Endothelial cell of hepatic sinusoid (primary cell): ENCODE measurements around the gene EXOC7.

Experiments
- in situ Hi-C: cut with HindIII; loops from 2 replicates; pipeline ENCODE4 v1.10.0; 2017; ENCODE audit warnings: low sequenced_read_pairs

EXOC7 gene

DNA sequence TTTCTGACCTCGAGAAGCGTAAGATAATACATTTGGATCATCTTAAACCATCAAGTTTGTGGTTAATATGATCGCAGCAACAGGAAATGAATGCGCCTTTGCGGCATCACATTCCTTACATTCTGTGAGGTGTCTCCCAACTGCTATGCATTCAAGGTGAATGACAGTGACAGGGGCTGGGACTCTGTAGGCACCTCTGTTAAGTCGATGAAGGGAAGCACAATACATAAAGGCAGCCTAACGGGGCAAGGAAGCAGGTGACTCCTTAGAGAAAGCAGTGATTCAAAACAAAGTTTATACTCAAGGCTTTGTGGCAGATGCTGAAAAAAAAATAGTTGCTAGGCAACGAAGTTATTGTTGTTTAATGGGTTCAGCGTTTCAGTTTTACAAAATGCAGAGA, 54.9 kb downstream of the EXOC7 start:
- in situ Hi-C loops: loop anchor here (25.0 kb wide), 1 partner anchor 389 kb away; no protein-coding TSS in a partner anchor

DNA sequence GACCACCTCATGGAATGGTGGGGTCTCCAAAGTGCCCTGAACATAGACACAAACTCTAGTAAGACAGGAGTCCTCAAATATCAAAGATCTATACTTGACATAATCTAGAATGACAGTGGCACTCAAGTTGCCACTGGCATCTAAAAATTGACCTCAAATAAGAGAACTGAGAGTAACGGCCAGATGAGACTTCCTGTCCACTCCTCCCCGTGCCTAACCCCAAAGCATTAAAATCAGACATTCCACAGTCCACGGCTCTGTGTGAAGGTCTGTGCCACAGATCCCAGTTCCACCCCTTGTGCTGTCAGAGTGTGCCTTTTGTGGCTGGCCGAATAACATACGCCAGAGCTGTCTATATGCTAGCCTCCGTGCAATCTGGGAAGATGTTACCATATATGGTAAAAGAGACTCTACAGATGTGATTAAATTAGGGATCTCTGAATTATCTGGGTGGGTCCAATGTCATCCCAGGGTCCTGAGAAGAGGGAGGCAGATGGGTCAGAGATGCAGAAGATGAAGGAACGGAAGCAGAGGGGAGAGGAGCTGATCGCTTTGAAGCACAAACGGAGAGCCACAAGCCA, 55.5 kb downstream of the EXOC7 start:
- in situ Hi-C loops: loop anchor here (25.0 kb wide), 1 partner anchor 389 kb away; no protein-coding TSS in a partner anchor

DNA sequence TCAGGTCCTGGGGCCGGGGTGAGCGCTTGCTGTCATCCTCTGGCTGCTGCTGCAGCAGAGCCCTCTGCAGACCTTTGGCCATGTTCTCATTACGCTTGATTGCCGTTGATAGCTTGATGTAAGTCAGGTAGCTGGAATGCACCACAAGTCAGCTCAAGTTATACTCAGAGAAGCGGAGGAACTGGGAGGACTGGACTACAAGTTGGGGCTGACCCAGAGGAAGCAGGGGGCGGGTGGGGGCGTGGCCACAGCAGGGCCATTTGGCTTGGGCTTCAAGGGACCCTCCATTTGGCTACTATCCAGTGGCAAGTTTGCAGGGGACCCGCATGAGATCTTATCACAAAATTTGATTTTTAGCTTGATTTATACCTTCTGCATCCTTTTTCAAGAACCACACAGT, 57.5 kb downstream of the EXOC7 start:
- in situ Hi-C loops: loop anchor here (25.0 kb wide), 1 partner anchor 391 kb away; no protein-coding TSS in a partner anchor

DNA sequence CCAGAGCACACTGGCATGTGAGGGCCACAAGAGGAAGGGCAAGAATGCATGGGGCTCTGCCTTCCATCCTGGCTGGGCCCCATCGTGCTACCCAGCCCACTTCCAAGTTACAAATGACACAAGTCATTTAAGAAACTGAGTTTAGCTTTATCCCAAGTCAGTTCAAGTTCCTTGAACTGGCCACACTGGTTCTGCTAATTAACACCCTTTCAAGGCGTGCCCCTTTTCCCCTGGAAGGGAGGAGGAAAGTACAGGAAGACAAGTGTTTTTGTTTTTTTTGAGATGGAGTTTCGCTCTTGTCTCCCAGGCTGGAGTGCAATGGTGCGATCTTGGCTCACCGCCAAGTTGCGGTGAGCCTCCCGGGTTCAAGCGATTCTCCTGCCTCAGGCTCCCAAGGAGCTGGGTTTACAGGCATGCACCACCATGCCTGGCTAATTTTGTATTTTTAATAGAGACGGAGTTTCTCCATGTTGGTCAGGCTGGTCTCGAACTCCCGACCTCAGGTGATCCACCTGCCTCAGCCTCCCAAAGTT, 59.0 kb downstream of the EXOC7 start:
- in situ Hi-C loops: loop anchor here (25.0 kb wide), 1 partner anchor 393 kb away; no protein-coding TSS in a partner anchor

DNA sequence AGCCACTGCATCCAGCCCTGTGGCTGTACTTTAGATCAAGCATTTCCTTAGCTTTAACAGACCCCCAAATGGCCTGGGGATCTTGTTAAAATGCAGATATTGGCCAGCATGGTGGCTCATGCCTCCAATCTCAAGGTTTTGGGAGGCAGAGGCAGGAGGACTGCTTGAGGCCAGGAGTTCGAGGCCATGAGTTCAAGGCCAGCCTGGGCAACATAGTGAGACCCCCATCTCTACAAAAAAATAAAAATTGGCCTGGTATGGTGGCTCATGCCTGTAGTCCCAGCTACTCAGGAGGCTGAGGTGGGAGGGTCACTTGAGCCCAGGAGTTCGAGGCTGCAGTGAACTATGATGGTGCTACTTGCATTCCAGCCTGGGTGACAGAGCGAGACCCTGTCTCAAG, 60.7 kb downstream of the EXOC7 start:
- in situ Hi-C loops: loop anchor here (25.0 kb wide), 1 partner anchor 394 kb away; no protein-coding TSS in a partner anchor

DNA sequence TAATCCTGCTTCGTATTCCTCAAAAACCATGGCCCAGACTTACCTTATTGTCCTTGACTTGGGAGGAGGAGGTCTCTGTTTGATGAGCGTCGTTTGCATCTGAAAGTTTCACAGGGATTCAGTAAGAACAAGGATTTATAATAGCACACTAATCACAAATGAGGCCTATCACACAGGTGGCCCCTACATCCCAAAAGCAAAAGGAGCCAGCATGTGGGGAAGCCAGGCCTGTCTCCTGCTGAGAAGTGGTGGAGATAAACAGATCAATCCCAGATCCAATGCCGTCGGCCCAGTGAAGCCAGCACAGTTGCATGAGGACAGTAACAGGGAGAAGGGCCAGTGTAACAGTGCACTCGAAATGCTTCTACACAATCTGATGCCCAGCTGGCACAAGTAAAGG, 63.2 kb downstream of the EXOC7 start:
- in situ Hi-C loops: loop anchor here (25.0 kb wide), 1 partner anchor 397 kb away; no protein-coding TSS in a partner anchor

DNA sequence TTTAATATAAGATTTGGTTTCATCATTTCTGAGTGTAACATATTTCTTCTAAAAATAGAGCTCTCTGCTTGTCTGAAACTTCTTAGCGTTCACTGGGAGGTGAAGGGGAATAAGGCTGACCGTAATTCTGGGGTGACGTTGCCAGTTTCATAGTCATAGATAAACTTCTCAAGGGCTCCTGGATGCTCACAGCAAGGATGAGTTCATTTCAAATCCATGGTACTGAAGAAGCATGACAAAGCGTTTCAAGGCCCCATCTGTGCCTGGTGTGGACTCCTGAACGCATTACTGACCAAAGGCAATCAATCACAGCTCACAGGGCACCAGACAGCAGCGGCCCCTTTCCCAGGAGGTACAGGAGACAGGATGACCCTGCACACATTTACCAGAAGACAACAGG, 64.5 kb downstream of the EXOC7 start:
- in situ Hi-C loops: loop anchor here (25.0 kb wide), 1 partner anchor 398 kb away; no protein-coding TSS in a partner anchor

DNA sequence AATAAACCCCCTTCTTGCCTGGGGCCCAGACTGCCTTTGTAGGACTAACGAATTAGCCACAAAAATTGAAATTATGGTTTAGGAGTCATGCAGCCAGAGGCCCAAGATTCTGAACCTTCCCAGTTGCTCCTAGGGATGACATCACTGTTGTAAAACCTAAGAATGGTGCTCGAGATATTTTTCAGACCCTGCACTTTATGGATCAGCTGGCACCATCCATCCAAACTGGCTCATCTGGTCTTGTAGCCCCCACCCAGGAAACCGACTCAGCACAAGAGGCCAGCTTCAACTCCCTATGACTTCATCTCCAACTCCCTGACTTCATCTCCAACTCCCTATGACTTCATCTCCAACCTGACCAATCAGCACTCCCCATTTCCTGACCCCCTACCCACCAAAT, 65.5 kb downstream of the EXOC7 start:
- in situ Hi-C loops: loop anchor here (25.0 kb wide), 1 partner anchor 399 kb away; no protein-coding TSS in a partner anchor

DNA sequence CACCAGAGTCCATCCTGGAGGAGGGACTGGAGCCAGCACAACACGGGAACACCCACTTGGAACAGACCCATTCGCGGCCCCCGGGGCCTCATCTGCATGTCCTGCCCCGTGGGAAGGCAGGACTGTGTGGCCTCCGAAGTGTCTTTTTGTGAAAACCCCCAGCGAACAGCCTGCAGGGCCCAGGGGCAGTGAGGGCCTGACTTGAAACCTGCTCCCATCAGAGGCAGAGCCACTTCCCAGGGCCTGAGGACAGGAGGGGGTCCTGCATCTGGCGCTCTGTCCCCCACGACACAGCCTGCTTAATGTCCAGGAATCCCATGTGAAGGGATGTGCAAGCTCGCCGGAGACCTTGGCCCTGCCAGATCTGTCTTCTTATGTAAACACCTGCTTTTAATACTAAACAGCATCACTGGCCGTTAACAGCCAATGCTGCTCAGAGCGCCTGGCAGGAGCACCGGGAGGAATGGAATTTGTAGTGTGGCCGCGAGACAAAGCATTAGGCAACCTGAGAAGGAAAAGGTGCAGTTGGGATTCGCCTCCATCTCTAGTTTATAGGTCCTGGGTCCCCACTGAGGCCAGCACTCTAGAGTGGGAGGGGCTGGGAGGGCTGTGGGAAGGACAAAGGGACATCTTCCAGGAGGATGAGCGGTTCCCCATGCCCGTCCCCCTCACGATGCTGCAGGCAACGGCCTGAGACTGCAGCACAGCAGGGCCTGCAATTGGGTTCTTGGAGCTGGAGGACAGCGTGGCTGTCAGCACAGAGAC, 66.9 kb downstream of the EXOC7 start:
- in situ Hi-C loops: loop anchor here (25.0 kb wide), 1 partner anchor 401 kb away; no protein-coding TSS in a partner anchor

DNA sequence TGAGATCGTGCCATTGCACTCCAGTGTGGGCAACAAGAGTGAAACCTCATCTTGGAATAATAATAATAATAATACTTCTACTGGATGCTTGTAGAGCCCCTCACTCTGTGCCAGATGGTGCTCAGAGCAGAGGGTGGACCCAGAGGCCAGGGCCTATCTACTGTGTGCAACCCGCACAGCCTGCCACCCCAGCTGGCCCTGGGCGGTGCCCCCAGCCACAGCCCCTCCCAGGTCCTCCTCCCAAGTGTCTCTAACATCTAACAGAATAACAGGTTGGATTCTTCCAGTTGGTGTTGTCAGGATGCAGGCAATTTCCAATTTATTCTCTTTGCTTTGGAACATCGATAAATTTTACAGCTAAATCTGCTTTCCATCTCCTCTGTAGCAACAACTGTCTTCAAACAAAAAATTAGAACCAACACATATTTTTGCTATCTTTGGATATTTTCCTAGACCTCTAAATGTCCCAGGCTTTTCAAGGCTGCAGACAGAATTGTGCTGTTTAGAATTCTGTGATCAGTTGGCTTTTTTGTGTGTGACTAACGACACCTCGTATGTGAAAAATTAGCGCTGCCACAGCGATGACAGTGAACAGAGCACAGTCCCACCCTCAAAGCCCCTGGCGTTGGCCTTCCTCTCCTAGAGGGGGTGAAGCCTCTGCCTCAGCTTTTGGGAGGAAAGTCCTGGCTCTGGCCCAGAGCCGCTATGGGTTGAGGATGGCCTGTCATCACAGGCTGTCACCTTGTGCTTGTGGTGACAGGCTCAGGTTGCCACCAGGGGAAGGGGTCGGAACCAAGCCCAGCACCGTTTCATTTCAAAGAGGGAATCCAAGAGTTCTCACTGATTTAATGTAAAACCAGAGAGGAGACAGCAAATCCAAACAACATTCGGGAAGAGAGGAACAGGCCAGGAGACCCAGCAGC, 68.9 kb downstream of the EXOC7 start:
- in situ Hi-C loops: loop anchor here (25.0 kb wide), 1 partner anchor 403 kb away; no protein-coding TSS in a partner anchor

DNA sequence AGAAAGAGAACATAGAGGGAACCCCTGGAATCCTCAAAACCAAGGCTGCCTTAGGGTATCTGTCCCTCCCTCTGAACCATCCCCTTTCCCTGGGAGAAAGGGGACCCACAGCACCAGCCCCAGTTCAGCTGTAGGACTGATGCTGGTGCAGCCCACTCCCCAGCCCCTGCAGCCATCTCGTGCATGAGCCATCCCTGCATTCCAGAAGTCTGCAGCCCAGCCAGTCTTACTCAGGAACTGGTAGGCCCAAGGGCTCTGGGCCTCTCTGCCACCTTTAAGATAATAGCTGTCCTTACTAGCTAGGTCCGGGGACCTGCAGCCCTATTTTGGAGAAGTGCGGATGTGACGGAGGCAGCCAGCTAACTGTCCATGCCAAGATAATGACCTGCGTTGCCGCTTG, 70.4 kb downstream of the EXOC7 start:
- in situ Hi-C loops: loop anchor here (25.0 kb wide), 1 partner anchor 404 kb away; no protein-coding TSS in a partner anchor

DNA sequence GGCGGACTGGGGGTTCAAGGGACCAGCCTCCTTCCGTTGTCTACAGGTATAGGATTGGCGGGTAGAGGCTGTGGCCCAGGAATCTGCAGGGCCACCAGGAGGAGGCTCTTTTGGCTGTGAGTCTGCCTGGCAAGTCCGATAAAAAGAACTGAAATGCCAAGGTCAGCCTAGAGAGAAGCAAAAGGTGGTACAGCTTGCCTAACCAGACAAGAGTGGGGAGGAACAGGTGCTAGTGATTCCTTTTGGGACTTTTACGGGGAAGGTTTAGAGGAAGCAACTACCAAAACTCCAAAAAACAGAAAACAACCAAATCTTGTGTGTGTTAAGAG, 70.8 kb downstream of the EXOC7 start:
- in situ Hi-C loops: loop anchor here (25.0 kb wide), 1 partner anchor 405 kb away; no protein-coding TSS in a partner anchor

DNA sequence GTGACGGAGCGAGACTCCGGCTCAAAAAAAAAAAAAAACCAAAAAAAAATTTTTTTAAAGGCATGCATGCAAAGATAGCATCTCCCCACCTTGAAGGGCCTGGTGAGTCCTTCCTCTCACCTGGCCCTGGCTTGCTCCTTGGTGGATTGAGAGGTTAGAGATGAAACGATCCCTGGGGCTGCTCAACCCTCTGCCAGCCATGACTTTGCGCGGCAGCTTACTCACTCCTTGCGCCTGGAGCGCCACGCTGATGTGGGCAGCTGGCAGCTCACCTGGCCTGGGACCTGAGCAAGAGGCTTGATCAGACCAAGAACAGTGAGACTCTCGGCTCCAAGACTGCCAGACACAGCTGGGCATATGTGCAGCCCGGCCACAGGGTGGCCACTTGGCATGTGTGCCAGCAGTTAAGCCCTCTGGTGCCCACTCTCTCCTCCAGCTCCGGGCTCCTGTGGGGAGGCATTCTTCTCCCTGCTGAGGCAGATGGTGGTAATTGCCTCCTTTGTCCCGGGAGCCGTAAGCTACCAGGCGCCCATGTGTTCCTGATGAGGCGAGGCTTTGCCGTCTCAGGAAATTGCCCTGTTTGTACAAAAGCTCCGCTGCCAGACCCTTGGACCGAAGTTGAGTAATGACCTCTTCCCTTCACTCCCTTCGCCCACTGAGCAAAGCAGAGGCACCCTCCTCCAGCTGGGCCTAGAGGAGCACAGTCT, 71.4 kb downstream of the EXOC7 start:
- in situ Hi-C loops: loop anchor here (25.0 kb wide), 1 partner anchor 405 kb away; no protein-coding TSS in a partner anchor
